IPS-15b (cell line): ENCODE measurements around the gene KRT8.

ENCODE experiments used
- H3K27me3 ChIP-seq: one replicate; pipeline ENCODE4 v1.6.1; 2013; ENCODE audit warnings: low read length; ENCODE audit not compliant: control insufficient read depth, insufficient read depth
- H3K36me3 ChIP-seq: one replicate; pipeline ENCODE4 v1.6.1; 2013; ENCODE audit warnings: low read length; ENCODE audit not compliant: control insufficient read depth, insufficient read depth
- H3K4me1 ChIP-seq: one replicate; pipeline ENCODE4 v1.6.1; 2013; ENCODE audit warnings: mild to moderate bottlenecking, low read length; ENCODE audit not compliant: control insufficient read depth, insufficient read depth
- H3K4me3 ChIP-seq: one replicate; pipeline ENCODE4 v1.5.1; 2013; ENCODE audit warnings: low read depth, low read length
- H3K9ac ChIP-seq: one replicate; pipeline ENCODE4 v1.6.1; 2013; ENCODE audit warnings: low read depth, mild to moderate bottlenecking, low read length
- H3K9me3 ChIP-seq: one replicate; pipeline ENCODE4 v1.6.1; 2013; ENCODE audit warnings: mild to moderate bottlenecking, low read length; ENCODE audit not compliant: control insufficient read depth, insufficient read depth

KRT8 gene

GRCh38 chr12:52920937-52921336 is 16.1 kb upstream of the KRT8 start:
- H3K36me3 ChIP-seq: no peaks in the 10 kb centered on the region
- no peaks in the 10 kb centered on the region for H3K9me3 ChIP-seq
- H3K27me3 ChIP-seq: no peaks in the 10 kb centered on the region
- H3K4me3 ChIP-seq: no peak overlapping the region
- H3K4me1 ChIP-seq: peaks cover 11% of the 10 kb centered on the region
- H3K9ac ChIP-seq: no peak overlapping the region

- Histone ChIP-seq H3K36me3 (no peaks in the 10 kb centered on the region), H3K4me3 (no peak overlapping the region), H3K27me3 (no peaks in the 10 kb centered on the region), H3K9ac (no peak overlapping the region), H3K9me3 (no peaks in the 10 kb centered on the region), H3K4me1 (no peaks in the 10 kb centered on the region)
Observed at GRCh38 chr12:52918784-52919183, 13.9 kb upstream of the KRT8 start.

GRCh38 chr12:52918351-52918750 is 13.5 kb upstream of the KRT8 start:
- no peak overlapping the region for H3K9ac ChIP-seq
- no peaks in the 10 kb centered on the region for H3K27me3 ChIP-seq
- no peaks in the 10 kb centered on the region for H3K36me3 ChIP-seq
- no peaks in the 10 kb centered on the region for H3K9me3 ChIP-seq
- no peak overlapping the region for H3K4me3 ChIP-seq
- H3K4me1 ChIP-seq: no peaks in the 10 kb centered on the region

GRCh38 chr12:52917800-52918199 is 12.9 kb upstream of the KRT8 start:
- H3K4me1 ChIP-seq: no peaks in the 10 kb centered on the region
- no peaks in the 10 kb centered on the region for H3K9me3 ChIP-seq
- no peak overlapping the region for H3K9ac ChIP-seq
- H3K36me3 ChIP-seq: no peaks in the 10 kb centered on the region
- no peaks in the 10 kb centered on the region for H3K27me3 ChIP-seq
- H3K4me3 ChIP-seq: no peak overlapping the region

- no peak overlapping the region for H3K9ac ChIP-seq
- H3K4me3 ChIP-seq: no peak overlapping the region
- H3K36me3 ChIP-seq: no peaks in the 10 kb centered on the region
- no peaks in the 10 kb centered on the region for H3K9me3 ChIP-seq
- no peaks in the 10 kb centered on the region for H3K27me3 ChIP-seq
- H3K4me1 ChIP-seq: no peaks in the 10 kb centered on the region
Observed at GRCh38 chr12:52916216-52916615, 11.3 kb upstream of the KRT8 start.

- H3K9ac ChIP-seq: no peak overlapping the region
- H3K27me3 ChIP-seq: no peaks in the 10 kb centered on the region
- H3K4me1 ChIP-seq: no peaks in the 10 kb centered on the region
- H3K9me3 ChIP-seq: no peaks in the 10 kb centered on the region
- no peaks in the 10 kb centered on the region for H3K36me3 ChIP-seq
- H3K4me3 ChIP-seq: no peak overlapping the region
Observed at GRCh38 chr12:52915637-52916036, 10.8 kb upstream of the KRT8 start.

GRCh38 chr12:52914576-52915121 is 9.8 kb upstream of the KRT8 start:
- Histone ChIP-seq H3K9me3 (no peaks in the 10 kb centered on the region), H3K27me3 (no peaks in the 10 kb centered on the region), H3K4me1 (peaks cover 4% of the 10 kb centered on the region), H3K36me3 (no peaks in the 10 kb centered on the region), H3K4me3 (no peak overlapping the region), H3K9ac (no peak overlapping the region)

- peaks cover 12% of the 10 kb centered on the region for H3K4me1 ChIP-seq
- H3K9me3 ChIP-seq: no peaks in the 10 kb centered on the region
- H3K9ac ChIP-seq: no peak overlapping the region
- H3K27me3 ChIP-seq: no peaks in the 10 kb centered on the region
- no peaks in the 10 kb centered on the region for H3K36me3 ChIP-seq
- no peak overlapping the region for H3K4me3 ChIP-seq
Observed at GRCh38 chr12:52913431-52913821, 8.6 kb upstream of the KRT8 start.

- Histone ChIP-seq H3K4me1 (peaks cover 14% of the 10 kb centered on the region), H3K36me3 (no peaks in the 10 kb centered on the region), H3K27me3 (no peaks in the 10 kb centered on the region), H3K9ac (no peak overlapping the region), H3K9me3 (no peaks in the 10 kb centered on the region), H3K4me3 (no peak overlapping the region)
Observed at GRCh38 chr12:52912711-52913430, 8.0 kb upstream of the KRT8 start.

GRCh38 chr12:52910248-52910883 is 5.5 kb upstream of the KRT8 start:
- H3K4me3 ChIP-seq: no peak overlapping the region
- H3K9me3 ChIP-seq: no peaks in the 10 kb centered on the region
- H3K36me3 ChIP-seq: no peaks in the 10 kb centered on the region
- no peaks in the 10 kb centered on the region for H3K27me3 ChIP-seq
- peaks cover 18% of the 10 kb centered on the region for H3K4me1 ChIP-seq
- H3K9ac ChIP-seq: no peak overlapping the region

GRCh38 chr12:52909796-52910195 is 4.9 kb upstream of the KRT8 start:
- Histone ChIP-seq H3K27me3 (no peaks in the 10 kb centered on the region), H3K9ac (no peak overlapping the region), H3K36me3 (no peaks in the 10 kb centered on the region), H3K9me3 (no peaks in the 10 kb centered on the region), H3K4me3 (no peak overlapping the region), H3K4me1 (peaks cover 21% of the 10 kb centered on the region)

GRCh38 chr12:52909331-52909730 is 4.5 kb upstream of the KRT8 start:
- no peak overlapping the region for H3K9ac ChIP-seq
- no peak overlapping the region for H3K4me3 ChIP-seq
- H3K27me3 ChIP-seq: no peaks in the 10 kb centered on the region
- peaks cover 21% of the 10 kb centered on the region for H3K4me1 ChIP-seq
- H3K36me3 ChIP-seq: peaks cover 3% of the 10 kb centered on the region
- H3K9me3 ChIP-seq: no peaks in the 10 kb centered on the region
